IPS DF 4.7 (cell line): Measurements from ENCODE around the gene CHRNA4.

Experiments used
- DNase-seq: peaks from one replicate; pipeline ENCODE4 v3.0.0-alpha.2; 2013; ENCODE audit warnings: low spot score; ENCODE audit errors: extremely low read depth

CHRNA4 gene

GRCh38 chr20:63363981-63364561 lies 2.9 kb upstream of the CHRNA4 start:
- no peak for DNase-seq

- no peak for DNase-seq
Measured at GRCh38 chr20:63363013-63363957, 2.1 kb upstream of the CHRNA4 start.

GRCh38 chr20:63362436-63363009 lies 1.4 kb upstream of the CHRNA4 start:
- DNase-seq = no peak

- no peak for DNase-seq
Measured at GRCh38 chr20:63361519-63362435, 628 bp upstream of the CHRNA4 start.

- no peak for DNase-seq
Measured at GRCh38 chr20:63359937-63360849, 956 bp downstream of the CHRNA4 start.

GRCh38 chr20:63359164-63359934 lies 1.8 kb downstream of the CHRNA4 start:
- no peak for DNase-seq

GRCh38 chr20:63357921-63358905 lies 2.9 kb downstream of the CHRNA4 start:
- no peak for DNase-seq

- no peak for DNase-seq
Measured at GRCh38 chr20:63356931-63357879, 3.9 kb downstream of the CHRNA4 start.

- no peak for DNase-seq
Measured at GRCh38 chr20:63356511-63356910, 4.6 kb downstream of the CHRNA4 start.

- DNase-seq = no peak
Measured at GRCh38 chr20:63355781-63356295, 5.3 kb downstream of the CHRNA4 start.

- no peak for DNase-seq
Measured at GRCh38 chr20:63354636-63355350, 6.4 kb downstream of the CHRNA4 start.

- DNase-seq = no peak
Measured at GRCh38 chr20:63352811-63353221, 8.3 kb downstream of the CHRNA4 start.

GRCh38 chr20:63351811-63352591 lies 9.1 kb downstream of the CHRNA4 start:
- DNase-seq = no peak

- DNase-seq = no peak
Measured at GRCh38 chr20:63351326-63351700, 9.8 kb downstream of the CHRNA4 start.

- no peak for DNase-seq
Measured at GRCh38 chr20:63350597-63351325, 10.4 kb downstream of the CHRNA4 start.
